Activated CD4-positive, alpha-beta T cell treated with anti-CD3 and anti-CD28 coated beads, Interleukin-2, amount 10 ng/mL, durations not matched to agents 24 days and 14 days (primary cell): ENCODE data around the gene CCDC28A. TPM values are rescaled to one million over a fixed set of nuclear protein-coding genes. Genes with fewer than 3 reads are reported as not detected.

Source experiments
- DNase-seq: peaks from one replicate; pipeline ENCODE4 v3.0.0; 2022
- H3K27ac Mint-ChIP-seq: one replicate; pipeline ENCODE4 v1.8.0; 2022; ENCODE audit warnings: mild to moderate bottlenecking, mixed read lengths
- H3K27me3 Mint-ChIP-seq: one replicate; pipeline ENCODE4 v1.8.0; 2022; ENCODE audit warnings: mixed read lengths
- H3K36me3 Mint-ChIP-seq: one replicate; pipeline ENCODE4 v1.8.0; 2022; ENCODE audit warnings: low read depth, mild to moderate bottlenecking, mixed read lengths
- H3K4me1 Mint-ChIP-seq: one replicate; pipeline ENCODE4 v1.8.0; 2021; ENCODE audit warnings: mixed read lengths
- H3K4me3 Mint-ChIP-seq: one replicate; pipeline ENCODE4 v1.8.0; 2022; ENCODE audit warnings: mild to moderate bottlenecking, moderate library complexity, mixed read lengths
- H3K9me3 Mint-ChIP-seq: one replicate; pipeline ENCODE4 v1.8.0; 2021; ENCODE audit warnings: mixed read lengths
- intact Hi-C: fragments of 100-400 bp; cut with micrococcal nuclease; formaldehyde crosslinking; loops from one replicate; pipeline ENCODE4 v1.15.1; 2023
- total RNA-seq: library from RNA; stranded (reverse); gene quantifications from 2 replicates; pipeline ENCODE4 v1.2.3, GENCODE V29; 2022

CCDC28A gene
- total RNA-seq, 1 donor from 2014 or later, result 19.2 TPM

- Mint-ChIP-seq H3K9me3 (no peaks in the 10 kb centered on the region), H3K36me3 (no peaks in the 10 kb centered on the region), H3K4me1 (no peaks in the 10 kb centered on the region), H3K27me3 (no peaks in the 10 kb centered on the region), H3K4me3 (no peak overlapping the region), H3K27ac (no peak overlapping the region)
- no peak for DNase-seq
- intact Hi-C loops, result no loop called here
These were observed 58.6 kb downstream of the CCDC28A start for GRCh38 chr6:138832182-138832581.

- Mint-ChIP-seq H3K4me3 (no peak overlapping the region), H3K4me1 (no peaks in the 10 kb centered on the region), H3K27ac (no peak overlapping the region), H3K9me3 (no peaks in the 10 kb centered on the region), H3K27me3 (no peaks in the 10 kb centered on the region), H3K36me3 (no peaks in the 10 kb centered on the region)
- intact Hi-C loops, result no loop called here
- DNase-seq, result no peak
These were observed 60.4 kb downstream of the CCDC28A start for GRCh38 chr6:138833816-138834539.

- Mint-ChIP-seq H3K9me3 (no peaks in the 10 kb centered on the region), H3K36me3 (no peaks in the 10 kb centered on the region), H3K27me3 (no peaks in the 10 kb centered on the region), H3K4me3 (no peak overlapping the region), H3K27ac (no peak overlapping the region), H3K4me1 (no peaks in the 10 kb centered on the region)
- no peak for DNase-seq
- intact Hi-C loops, result no loop called here
These were observed 63.7 kb downstream of the CCDC28A start for GRCh38 chr6:138837246-138837645.

Other genes starting within 250 kb of the CCDC28A start
- gene ECT2L, start 22.3 kb downstream of the CCDC28A start, total RNA-seq, result not detected in 2 replicates
- gene REPS1, start 214.5 kb downstream of the CCDC28A start, total RNA-seq, result 65.8 and 70.1 TPM in 2 replicates